HepG2 (cell line): ENCODE data around the gene ATG4B. TPM values are rescaled to one million over a fixed set of nuclear protein-coding genes. Genes with fewer than 3 reads are reported as not detected.

ENCODE experiments used
- GMEB2 ChIP-seq: IDR thresholded peaks from 2 replicates; pipeline ENCODE4 v1.6.1; 2016; ENCODE audit warnings: missing biosample characterization, missing genetic modification reagents, low read depth
- IKZF4 ChIP-seq: sonication (generic); formaldehyde crosslinking; IDR thresholded peaks from 2 replicates; pipeline ENCODE4 v1.5.1; 2020; ENCODE audit warnings: borderline replicate concordance, mild to moderate bottlenecking, low read depth, missing genetic modification reagents; ENCODE audit errors: not compliant biosample characterization
- NR3C1 ChIP-seq: sonication (generic); formaldehyde crosslinking; IDR thresholded peaks from 2 replicates; pipeline ENCODE4 v1.4.0; 2020; ENCODE audit warnings: missing genetic modification reagents
- RERE ChIP-seq: IDR thresholded peaks from 2 replicates; pipeline ENCODE4 v1.6.1; 2016; ENCODE audit warnings: low read depth, missing genetic modification reagents, missing compliant biosample characterization
- ZBTB44 ChIP-seq: sonication (generic); formaldehyde crosslinking; IDR thresholded peaks from 2 replicates; pipeline ENCODE4 v1.4.0; 2020; ENCODE audit warnings: missing genetic modification reagents
- ZMYM2 ChIP-seq: sonication (generic); formaldehyde crosslinking; IDR thresholded peaks from 2 replicates; pipeline ENCODE4 v1.8.0; 2022; ENCODE audit warnings: mild to moderate bottlenecking, missing genetic modification reagents
- ZNF142 ChIP-seq: sonication (generic); formaldehyde crosslinking; IDR thresholded peaks from 2 replicates; pipeline ENCODE4 v1.4.0; 2020; ENCODE audit warnings: missing genetic modification reagents
- ZNF282 ChIP-seq: fragments of 450-650 bp; IDR thresholded peaks from 2 replicates; pipeline ENCODE4 v1.6.1; 2018; ENCODE audit not compliant: partially characterized antibody
- ZNF34 ChIP-seq: sonication (generic); formaldehyde crosslinking; IDR thresholded peaks from 2 replicates; pipeline ENCODE4 v1.4.0; 2020; ENCODE audit warnings: mild to moderate bottlenecking, missing genetic modification reagents, borderline replicate concordance
- ZNF468 ChIP-seq: sonication (generic); formaldehyde crosslinking; IDR thresholded peaks from 2 replicates; pipeline ENCODE4 v1.8.0; 2022; ENCODE audit warnings: mild to moderate bottlenecking, moderate library complexity, missing genetic modification reagents
- ZNF616 ChIP-seq: sonication (generic); formaldehyde crosslinking; IDR thresholded peaks from 2 replicates; pipeline ENCODE4 v1.5.0; 2020; ENCODE audit warnings: low read depth, mild to moderate bottlenecking, missing genetic modification reagents
- polyA plus RNA-seq, 8 experiments: library from polyadenylated mRNA; depleted of rRNA in 3 of 8; stranded (reverse) in 7 of 8; unstranded in 1 of 8; fragments of >200 nt; fragmentation: Illumina TruSeq in 4 of 8; extraction: Trizol in 4 of 8; gene quantifications; 2 replicates each; pipeline versions ENCODE4 v1.2.1 to v1.2.3, GENCODE V29; 2011 to 2016; ENCODE audit warnings: low read depth in 4 of 8, missing spikeins in 1 of 8, mixed read lengths in 1 of 8; ENCODE audit not compliant: insufficient read depth in 1 of 8
- total RNA-seq, 5 experiments: library from RNA; depleted of rRNA; stranded (reverse); fragments of >200 nt; fragmentation: Illumina TruSeq; extraction: Trizol; gene quantifications; 2 replicates each; pipeline ENCODE4 v1.2.3, GENCODE V29; 2016; ENCODE audit warnings: low read depth in 1 of 5
- TF ChIP-seq, protein P1 (sequence below): sonication (generic); formaldehyde crosslinking; IDR thresholded peaks from 2 replicates; pipeline ENCODE4 v1.8.0; 2022; ENCODE audit warnings: mild to moderate bottlenecking, missing genetic modification reagents, moderate library complexity

The ATG4B gene
- total and polyA plus RNA-seq, 2 of the 13 experiments (the other 11 are each of a cell fraction or from before 2014, with no cell fraction given) = 95.5 to 239 TPM

GRCh38 chr2:241637018-241637794 is at the start of gene ATG4B, which contains the start of gene THAP4 (continued):
- TF ChIP-seq RERE (CRISPR knock-in tag) (peak; percentile 39; the same call in 1 of the 2 replicates), NR3C1 (no peak), GMEB2 (CRISPR knock-in tag) (peak; percentile 95), ZNF616 (CRISPR knock-in tag) (peak; percentile 51; the same call in 1 of the 2 replicates), ZNF142 (CRISPR knock-in tag) (peak; percentile 76), IKZF4 (peak; percentile 18), ZNF468 (CRISPR knock-in tag) (no peak), ZMYM2 (no peak), ZNF34 (CRISPR knock-in tag) (peak; percentile 90; the same call in 1 of the 2 replicates), ZBTB44 (CRISPR knock-in tag) (peak; percentile 57; the same call in 1 of the 2 replicates), ZNF282 (no peak)
- TF ChIP-seq, protein P1, sequence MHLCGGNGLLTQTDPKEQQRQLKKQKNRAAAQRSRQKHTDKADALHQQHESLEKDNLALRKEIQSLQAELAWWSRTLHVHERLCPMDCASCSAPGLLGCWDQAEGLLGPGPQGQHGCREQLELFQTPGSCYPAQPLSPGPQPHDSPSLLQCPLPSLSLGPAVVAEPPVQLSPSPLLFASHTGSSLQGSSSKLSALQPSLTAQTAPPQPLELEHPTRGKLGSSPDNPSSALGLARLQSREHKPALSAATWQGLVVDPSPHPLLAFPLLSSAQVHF (CRISPR knock-in tag) = peak; percentile 75; the same call in 1 of the 2 replicates
